ENCODE data around the gene RASEF. TPM values are rescaled to one million over a fixed set of nuclear protein-coding genes. Genes with fewer than 3 reads are reported as not detected.
"Not testable (repeated sequence)": the region's sequence is repeated elsewhere in the genome, so short reads cannot be mapped to it uniquely, and the experiment has no call there.

The RASEF gene
- total RNA-seq, 1 donor from 2014 or later = 18.2 TPM

DNA sequence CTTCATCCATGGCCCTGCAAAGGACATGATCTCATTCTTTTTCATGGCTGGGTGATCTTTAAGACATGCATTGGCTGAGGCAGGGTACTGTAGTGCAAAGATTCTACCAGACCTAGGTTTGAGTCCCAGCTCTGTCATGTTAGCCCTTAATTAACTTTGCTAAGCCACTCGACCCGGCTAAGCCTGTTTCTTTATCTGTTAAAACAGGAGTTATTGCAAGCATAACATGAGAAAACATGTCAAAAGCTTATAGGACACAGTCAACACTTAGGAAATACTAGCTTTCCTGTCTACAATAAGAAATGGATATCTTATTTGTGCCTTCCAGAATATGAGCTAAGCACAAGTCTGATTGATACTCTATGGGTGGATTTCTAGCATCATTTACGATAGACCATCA lies 92.6 kb downstream of the RASEF start:
- DNase-seq (ENCODE audit: low read depth) = peak; percentile 4

- no peak for DNase-seq (ENCODE audit: low read depth)
These were observed 93.7 kb downstream of the RASEF start for GRCh38 chr9:82969291-82969690.

DNA sequence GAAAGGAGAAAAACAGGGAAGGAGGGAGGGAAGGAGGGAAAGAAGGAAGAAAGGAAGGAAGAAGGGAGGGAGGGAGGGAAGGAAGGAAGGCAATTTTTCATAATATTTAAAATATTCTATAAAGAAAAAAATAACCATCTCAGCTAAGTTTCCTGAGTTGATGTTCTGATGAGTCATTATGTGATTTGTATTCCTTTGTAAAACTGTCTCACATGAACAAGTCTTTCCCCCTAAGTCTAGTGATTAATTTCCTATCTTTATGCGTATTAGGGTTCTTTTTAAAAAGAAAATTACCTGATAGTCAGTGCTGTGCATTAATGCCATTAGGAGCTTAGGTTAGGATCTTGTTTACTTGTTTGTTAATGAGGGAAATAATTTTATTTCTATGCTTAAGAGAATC lies 94.1 kb downstream of the RASEF start:
- DNase-seq (ENCODE audit: low read depth) = peak; percentile 42

DNA sequence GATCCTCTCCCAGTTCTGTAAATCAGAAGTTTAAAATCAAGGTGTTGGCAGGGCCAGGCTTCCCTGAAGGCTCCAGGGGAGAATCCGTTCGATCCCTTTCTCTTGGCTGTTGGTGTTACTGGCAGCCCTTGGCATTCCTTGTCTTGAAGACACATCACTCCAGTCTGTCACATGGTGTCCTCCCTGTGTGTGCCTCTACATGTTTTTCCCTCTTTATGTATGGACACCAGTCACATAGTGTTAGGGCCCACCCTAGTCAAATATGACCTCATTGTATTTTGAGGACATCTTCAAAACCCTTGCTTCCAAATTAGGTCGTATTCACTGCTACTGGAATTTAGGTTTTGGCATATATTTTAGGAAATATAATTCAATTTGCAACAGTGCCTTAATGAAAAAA lies 94.6 kb downstream of the RASEF start:
- DNase-seq (ENCODE audit: low read depth) = no peak

DNA sequence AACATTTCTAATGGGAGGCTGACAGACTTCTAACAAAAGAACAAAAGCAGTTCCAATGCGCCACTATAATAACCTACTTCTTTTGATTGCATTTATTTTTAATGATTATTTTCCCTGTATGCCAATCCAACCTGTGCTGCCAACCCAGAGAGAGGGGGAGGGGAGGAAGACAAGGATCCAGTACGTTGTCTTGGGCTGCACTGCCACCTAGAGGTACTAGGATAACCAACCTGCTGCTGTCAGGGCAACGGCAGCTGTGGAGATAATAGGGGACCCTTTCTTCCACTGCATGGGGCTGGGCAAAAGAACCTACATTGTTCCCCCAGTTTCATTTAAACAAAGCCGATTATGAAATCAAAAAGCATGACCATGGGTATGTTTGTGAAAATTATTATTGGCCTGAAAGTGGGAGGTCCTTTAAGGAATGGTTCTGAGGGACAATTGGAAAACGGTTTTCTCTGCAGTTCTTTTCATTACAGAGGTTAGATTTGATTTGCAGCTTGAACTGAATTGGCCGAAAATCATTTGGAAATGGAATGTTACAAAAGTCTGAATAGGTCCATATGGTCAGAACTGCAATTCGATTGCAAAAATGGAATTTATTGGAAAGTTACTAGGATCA lies 101.3 kb downstream of the RASEF start:
- peak; percentile 75 for DNase-seq (ENCODE audit: low read depth)

DNA sequence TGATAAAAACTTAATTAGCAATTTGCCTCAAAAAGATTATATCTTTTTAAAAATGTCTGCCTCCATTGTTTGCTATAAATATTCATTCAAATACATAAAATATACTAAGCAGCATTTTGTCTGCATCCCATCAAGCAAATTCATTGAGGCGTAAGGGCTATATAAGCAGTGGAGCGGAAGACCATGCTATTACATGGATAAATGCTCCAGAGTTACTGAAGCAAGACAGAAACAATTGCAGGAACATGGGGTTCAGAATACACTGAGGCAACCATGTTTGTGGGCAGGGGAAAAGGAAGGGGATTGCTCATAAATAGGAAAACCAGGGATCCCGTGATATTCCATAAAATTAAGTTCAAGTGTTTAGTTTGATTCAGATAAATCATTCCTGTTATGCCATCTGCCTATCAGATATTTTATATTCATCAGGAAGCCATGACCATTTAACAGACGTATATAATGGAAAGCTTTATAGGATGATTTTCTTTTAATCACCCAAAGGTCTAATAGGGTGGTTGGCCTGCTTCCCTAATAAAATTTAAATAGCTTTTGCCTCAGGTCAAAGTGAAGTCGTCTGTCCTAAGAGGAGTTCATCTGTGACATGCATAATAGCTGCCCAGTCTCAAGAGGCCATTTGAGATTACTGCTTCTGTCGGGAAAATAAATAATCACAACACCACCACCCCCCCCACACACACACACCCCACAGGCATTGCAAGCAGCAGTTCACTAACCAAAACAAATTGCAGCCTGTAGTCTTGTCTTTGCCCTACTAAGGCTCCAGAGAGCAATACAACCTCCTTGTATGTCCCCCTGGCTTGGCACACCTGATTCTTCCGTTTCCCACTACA lies 105.2 kb downstream of the RASEF start:
- peak; percentile 75 for DNase-seq (ENCODE audit: low read depth)

GRCh38 chr9:82949203-82949602 lies 113.7 kb downstream of the RASEF start:
- no peak for DNase-seq (ENCODE audit: low read depth)

DNA sequence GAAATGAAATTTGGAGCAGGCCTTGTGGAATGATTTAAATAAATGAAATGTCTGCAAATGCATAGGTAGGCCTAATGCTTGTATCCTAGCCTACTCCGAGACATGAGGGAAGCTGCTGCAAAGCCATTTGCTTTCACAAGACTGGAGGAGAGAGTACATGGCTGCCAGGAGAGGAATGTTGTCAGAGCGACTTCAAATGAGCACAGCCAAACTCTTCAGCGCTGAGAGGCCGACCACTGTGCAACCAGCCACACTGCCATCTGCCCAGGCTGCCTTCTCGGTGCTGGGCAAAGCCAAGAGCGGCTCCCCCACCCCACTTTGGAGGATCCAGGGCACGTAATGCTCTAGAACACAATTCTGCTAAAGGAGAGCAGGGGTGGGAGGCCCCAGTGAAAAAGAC lies 122.6 kb downstream of the RASEF start:
- no peak for DNase-seq (ENCODE audit: low read depth)

DNA sequence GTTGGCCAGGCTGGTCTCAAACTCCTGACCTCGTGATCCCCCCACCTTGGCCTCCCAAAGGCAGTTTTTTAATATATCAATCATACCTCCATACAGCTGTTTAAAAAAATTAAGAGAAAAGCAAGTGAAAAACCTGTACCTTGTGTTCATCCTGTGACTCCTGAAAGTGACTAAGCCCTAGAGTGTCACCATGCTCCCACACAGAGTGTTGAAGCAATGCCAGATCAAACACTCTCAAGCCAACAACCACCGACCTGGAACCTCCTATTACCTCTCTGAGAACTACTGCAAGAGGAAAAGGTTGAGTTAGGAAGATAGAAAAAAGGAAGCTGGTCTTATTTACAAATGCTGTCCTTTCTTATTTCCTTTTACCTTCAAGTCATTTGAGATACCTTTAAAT lies 123.5 kb downstream of the RASEF start:
- DNase-seq (ENCODE audit: low read depth) = peak; percentile 96

- no peak for DNase-seq (ENCODE audit: low read depth)
These were observed 124.3 kb downstream of the RASEF start for GRCh38 chr9:82938426-82939218.

- not testable (repeated sequence) for DNase-seq (ENCODE audit: low read depth)
These were observed 126.4 kb downstream of the RASEF start for GRCh38 chr9:82936561-82936960.

DNA sequence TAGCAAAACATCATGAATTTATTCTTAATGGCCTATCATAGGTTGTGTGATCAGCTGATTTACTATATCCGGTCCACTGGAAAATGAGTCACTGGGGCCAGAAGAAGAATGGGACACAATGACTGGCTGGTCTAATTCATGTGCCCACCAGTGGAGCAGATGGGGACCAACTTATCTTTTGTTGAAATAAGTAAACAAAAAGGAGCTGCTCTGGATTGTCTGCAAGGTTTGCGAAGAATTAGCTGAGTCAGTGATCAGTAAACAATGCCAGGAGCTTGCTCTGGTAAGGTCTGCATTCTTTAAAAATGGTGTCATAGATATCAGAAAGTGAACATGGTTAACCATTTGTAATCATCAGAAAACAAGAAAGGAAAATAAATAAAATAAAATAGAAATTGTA lies 128.0 kb downstream of the RASEF start:
- DNase-seq (ENCODE audit: low read depth) = peak; percentile 98

GRCh38 chr9:82934025-82934424 lies 128.9 kb downstream of the RASEF start:
- DNase-seq (ENCODE audit: low read depth) = not testable (repeated sequence)

DNA sequence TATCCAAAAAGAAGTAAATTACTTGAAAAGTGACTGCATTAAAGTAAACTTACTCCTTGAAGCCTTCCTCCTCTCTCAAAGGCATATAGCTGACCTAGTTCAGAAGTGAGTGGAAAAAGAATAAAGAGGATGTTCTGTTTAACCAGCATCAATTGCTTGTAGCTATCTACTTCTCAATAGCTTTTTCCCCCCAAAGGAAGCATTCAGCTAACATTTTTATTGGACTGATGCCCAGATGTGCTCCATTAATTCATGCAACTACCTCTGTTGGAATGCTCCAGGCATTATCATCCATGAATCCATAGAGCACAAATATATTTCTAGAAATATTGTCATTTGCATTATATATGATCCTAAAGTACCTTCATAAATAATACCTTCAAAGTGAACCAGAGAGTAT lies 132.8 kb downstream of the RASEF start:
- no peak for DNase-seq (ENCODE audit: low read depth)
